Stimulated activated CD4-positive, alpha-beta T cell treated with anti-CD3 and anti-CD28 coated beads, Interleukin-4, amount 100 ng/mL, for 4 hours (primary cell): ENCODE measurements around the gene PLOD3.

Source experiments
- DNase-seq, 2 experiments: peaks; one replicate each; pipeline ENCODE4 v3.0.0-alpha.2; 2020

The PLOD3 gene

GRCh38 chr7:101238226-101239182, 21.1 kb upstream of the PLOD3 start:
- no peak for DNase-seq

GRCh38 chr7:101237206-101238067, 20.1 kb upstream of the PLOD3 start, which contains the start of gene CLDN15:
Gene CLDN15 (minus strand): TSS chr7:101237802. CDS start chr7:101237581, 221 bp downstream.
- DNase-seq = no peak

GRCh38 chr7:101236292-101236835, 19.0 kb upstream of the PLOD3 start:
- DNase-seq = no peak

- DNase-seq = no peak
Observed at GRCh38 chr7:101235522-101235921, 18.1 kb upstream of the PLOD3 start.

- DNase-seq = no peak
Observed at GRCh38 chr7:101235050-101235449, 17.7 kb upstream of the PLOD3 start.

GRCh38 chr7:101234636-101235035, 17.3 kb upstream of the PLOD3 start:
- DNase-seq = no peak

- DNase-seq = no peak
Observed at GRCh38 chr7:101233907-101234547, 16.6 kb upstream of the PLOD3 start.

GRCh38 chr7:101232141-101232850, 14.9 kb upstream of the PLOD3 start:
- no peak for DNase-seq

- no peak for DNase-seq
Observed at GRCh38 chr7:101231644-101232043, 14.3 kb upstream of the PLOD3 start.

GRCh38 chr7:101226721-101227120, 9.3 kb upstream of the PLOD3 start:
- DNase-seq = no peak

GRCh38 chr7:101225650-101226049, 8.3 kb upstream of the PLOD3 start:
- DNase-seq = no peak

GRCh38 chr7:101223528-101223927, 6.1 kb upstream of the PLOD3 start:
- no peak for DNase-seq

GRCh38 chr7:101222275-101222830, 5.0 kb upstream of the PLOD3 start:
- no peak for DNase-seq

GRCh38 chr7:101220295-101220694, 2.9 kb upstream of the PLOD3 start:
- no peak for DNase-seq

- no peak for DNase-seq
Observed at GRCh38 chr7:101218236-101219125, 1.1 kb upstream of the PLOD3 start.

- no peak for DNase-seq
Observed at GRCh38 chr7:101216860-101217387, 457 bp downstream of the PLOD3 start.

- DNase-seq = no peak
Observed at GRCh38 chr7:101216001-101216859, 1.2 kb downstream of the PLOD3 start.

GRCh38 chr7:101212014-101212413, 5.4 kb downstream of the PLOD3 start:
- DNase-seq = no peak

- DNase-seq = no peak
Observed at GRCh38 chr7:101211501-101211900, 5.9 kb downstream of the PLOD3 start.
